Measurements from ENCODE around the gene NPC2. TPM values are rescaled to one million over a fixed set of nuclear protein-coding genes. Genes with fewer than 3 reads are reported as not detected.

Gene NPC2
- total and polyA plus RNA-seq, 7 donors, result 176 to 273 (median 228) TPM

DNA sequence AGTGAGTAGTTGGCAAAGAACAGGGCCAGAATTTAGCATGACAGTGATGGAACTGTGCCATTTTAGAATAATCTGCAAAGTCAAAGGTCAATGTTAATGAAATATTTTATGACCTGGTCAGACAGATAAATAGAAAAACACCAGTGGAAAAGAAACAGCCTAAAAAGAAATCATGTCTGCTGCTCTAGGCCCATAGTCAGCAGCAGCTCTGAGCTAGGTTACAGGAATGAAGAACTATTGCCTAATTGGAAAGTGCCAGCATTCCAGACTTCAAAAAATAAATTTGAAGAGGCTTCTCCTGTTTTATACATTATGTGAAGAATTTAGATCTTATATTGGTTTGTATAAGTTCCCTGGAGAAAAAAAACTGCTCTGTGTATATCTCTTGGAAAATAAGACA lies 9.8 kb downstream of the NPC2 start:
- H3K36me3 ChIP-seq, result peaks cover 23 to 78% (median 35%) of the 10 kb centered on the region in 4 donors
- DNase-seq, result no peak
- H3K27me3 ChIP-seq, result no peaks in the 10 kb centered on the region
- H3K27ac ChIP-seq, result no peak overlapping the region
- no peaks in the 10 kb centered on the region for H3K4me1 ChIP-seq
- intact Hi-C loops (cut with DNase I), result no loop called here
- TF ChIP-seq, protein P1, sequence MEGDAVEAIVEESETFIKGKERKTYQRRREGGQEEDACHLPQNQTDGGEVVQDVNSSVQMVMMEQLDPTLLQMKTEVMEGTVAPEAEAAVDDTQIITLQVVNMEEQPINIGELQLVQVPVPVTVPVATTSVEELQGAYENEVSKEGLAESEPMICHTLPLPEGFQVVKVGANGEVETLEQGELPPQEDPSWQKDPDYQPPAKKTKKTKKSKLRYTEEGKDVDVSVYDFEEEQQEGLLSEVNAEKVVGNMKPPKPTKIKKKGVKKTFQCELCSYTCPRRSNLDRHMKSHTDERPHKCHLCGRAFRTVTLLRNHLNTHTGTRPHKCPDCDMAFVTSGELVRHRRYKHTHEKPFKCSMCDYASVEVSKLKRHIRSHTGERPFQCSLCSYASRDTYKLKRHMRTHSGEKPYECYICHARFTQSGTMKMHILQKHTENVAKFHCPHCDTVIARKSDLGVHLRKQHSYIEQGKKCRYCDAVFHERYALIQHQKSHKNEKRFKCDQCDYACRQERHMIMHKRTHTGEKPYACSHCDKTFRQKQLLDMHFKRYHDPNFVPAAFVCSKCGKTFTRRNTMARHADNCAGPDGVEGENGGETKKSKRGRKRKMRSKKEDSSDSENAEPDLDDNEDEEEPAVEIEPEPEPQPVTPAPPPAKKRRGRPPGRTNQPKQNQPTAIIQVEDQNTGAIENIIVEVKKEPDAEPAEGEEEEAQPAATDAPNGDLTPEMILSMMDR (IDR thresholded peaks at IDR 0.05), result no peak
- no peak for TF ChIP-seq EP300 (IDR thresholded peaks at IDR 0.05)
- TF ChIP-seq POLR2A (IDR thresholded peaks at IDR 0.05), result no peak
- TF ChIP-seq POLR2AphosphoS5 (IDR thresholded peaks at IDR 0.05), result no peak
- no peak overlapping the region for H3K4me3 ChIP-seq
- no peaks in the 10 kb centered on the region for H3K9me3 ChIP-seq

DNA sequence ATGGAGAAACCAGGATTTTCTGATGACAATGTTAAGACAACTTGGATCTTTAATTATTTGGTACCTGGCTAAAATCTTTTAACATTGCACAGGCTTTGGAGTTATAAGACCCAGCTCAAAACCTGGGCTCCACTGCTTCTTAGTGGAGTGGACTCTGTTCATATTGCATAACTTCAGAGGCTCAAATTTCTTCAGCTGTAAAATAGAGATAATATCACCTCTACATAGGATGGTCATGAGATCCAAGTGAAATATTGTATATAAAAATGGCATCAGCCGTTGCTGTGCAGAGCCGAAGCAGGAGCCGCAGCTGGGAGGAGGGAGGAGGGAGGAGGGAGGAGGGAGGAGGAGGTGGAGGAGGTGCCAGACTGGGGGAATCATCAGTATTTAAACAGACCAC lies 10.5 kb downstream of the NPC2 start:
- Histone ChIP-seq H3K27me3 (no peaks in the 10 kb centered on the region), H3K9me3 (no peaks in the 10 kb centered on the region), H3K4me3 (no peak overlapping the region), H3K4me1 (no peaks in the 10 kb centered on the region), H3K27ac (no peak overlapping the region), H3K36me3 (peaks cover 23 to 86% (median 35%) of the 10 kb centered on the region in 4 donors)
- no peak for TF ChIP-seq EP300 (IDR thresholded peaks at IDR 0.05)
- TF ChIP-seq POLR2A (IDR thresholded peaks at IDR 0.05), result no peak
- no peak for TF ChIP-seq POLR2AphosphoS5 (IDR thresholded peaks at IDR 0.05)
- TF ChIP-seq, protein P1 (IDR thresholded peaks at IDR 0.05), result no peak
- intact Hi-C loops (cut with DNase I), result no loop called here
- no peak for DNase-seq
- 89 to 93% methylated on average over 3 of the region's 3 CpGs for WGBS, 2 donors

DNA sequence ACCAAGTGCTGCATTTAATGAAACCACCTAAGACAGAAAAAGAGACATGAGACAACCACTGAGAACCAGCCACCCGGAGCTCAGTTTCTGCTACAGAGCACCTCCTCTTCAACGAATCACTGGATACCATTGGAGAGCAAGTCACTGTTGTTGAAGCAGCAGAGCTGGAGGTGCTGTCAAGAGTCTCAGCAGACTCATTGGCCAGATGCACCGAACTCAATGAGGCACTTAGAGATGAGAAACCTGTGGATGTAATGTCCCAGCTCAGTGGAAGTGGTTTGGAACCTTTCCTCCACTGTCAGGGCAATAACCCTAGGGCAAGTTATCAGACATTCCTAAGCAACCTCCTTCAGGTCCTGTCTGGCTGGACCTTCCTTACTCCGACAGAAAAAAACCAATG lies 13.1 kb downstream of the NPC2 start:
- Histone ChIP-seq H3K4me1 (no peaks in the 10 kb centered on the region), H3K4me3 (no peak overlapping the region), H3K9me3 (no peaks in the 10 kb centered on the region), H3K36me3 (peaks cover 23 to 94% (median 30%) of the 10 kb centered on the region in 4 donors), H3K27me3 (no peaks in the 10 kb centered on the region), H3K27ac (no peak overlapping the region)
- 88 to 89% methylated on average over 4 of the region's 4 CpGs for WGBS, 2 donors
- intact Hi-C loops (cut with DNase I), result no loop called here
- no peak for DNase-seq
- TF ChIP-seq POLR2AphosphoS5 (IDR thresholded peaks at IDR 0.05) (no peak), POLR2A (IDR thresholded peaks at IDR 0.05) (no peak), EP300 (IDR thresholded peaks at IDR 0.05) (no peak)
- TF ChIP-seq, protein P1 (IDR thresholded peaks at IDR 0.05), result no peak

DNA sequence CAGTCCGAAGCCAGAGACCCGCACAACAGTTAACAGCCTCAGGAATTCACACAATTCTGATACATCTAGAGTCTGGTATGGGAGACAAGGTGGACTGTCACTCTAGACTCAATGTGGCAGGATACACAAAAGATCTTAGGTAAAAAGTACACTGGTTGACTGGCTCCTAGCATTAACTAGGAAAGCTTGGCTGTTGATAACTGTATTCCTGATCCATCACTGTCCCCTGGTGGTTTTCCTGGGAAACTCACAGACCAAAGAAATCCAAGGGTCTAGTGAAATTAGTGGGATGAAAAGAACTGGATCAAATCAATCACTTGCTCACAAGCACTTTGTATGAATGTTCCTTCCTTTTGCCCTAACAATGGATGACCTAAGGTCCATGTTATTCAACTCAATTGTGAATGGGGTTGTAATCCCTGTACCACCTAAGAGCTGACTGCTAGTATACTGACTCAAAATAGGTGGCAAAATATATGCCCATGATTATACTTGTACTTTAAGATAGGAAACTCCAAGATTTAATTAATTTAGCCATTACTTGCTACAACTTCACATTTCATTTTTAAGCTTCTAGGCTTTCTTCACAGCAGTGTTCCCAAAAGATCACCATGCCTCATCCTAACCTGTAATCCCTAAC lies 14.0 kb downstream of the NPC2 start:
- intact Hi-C loops (cut with DNase I), result no loop called here
- no peak overlapping the region for H3K4me3 ChIP-seq
- no peaks in the 10 kb centered on the region for H3K9me3 ChIP-seq
- no peaks in the 10 kb centered on the region for H3K4me1 ChIP-seq
- TF ChIP-seq, protein P1 (IDR thresholded peaks at IDR 0.05), result peak in 2 of 4 experiments; percentile 26 to 34
- TF ChIP-seq EP300 (IDR thresholded peaks at IDR 0.05), result no peak
- no peak for TF ChIP-seq POLR2AphosphoS5 (IDR thresholded peaks at IDR 0.05)
- no peak for TF ChIP-seq POLR2A (IDR thresholded peaks at IDR 0.05)
- DNase-seq, result no peak
- no peaks in the 10 kb centered on the region for H3K27me3 ChIP-seq
- H3K27ac ChIP-seq, result no peak overlapping the region
- WGBS, 2 donors, result 93 to 95% methylated on average over 2 of the region's 2 CpGs
- H3K36me3 ChIP-seq, result peaks cover 23 to 94% (median 31%) of the 10 kb centered on the region in 4 donors

DNA sequence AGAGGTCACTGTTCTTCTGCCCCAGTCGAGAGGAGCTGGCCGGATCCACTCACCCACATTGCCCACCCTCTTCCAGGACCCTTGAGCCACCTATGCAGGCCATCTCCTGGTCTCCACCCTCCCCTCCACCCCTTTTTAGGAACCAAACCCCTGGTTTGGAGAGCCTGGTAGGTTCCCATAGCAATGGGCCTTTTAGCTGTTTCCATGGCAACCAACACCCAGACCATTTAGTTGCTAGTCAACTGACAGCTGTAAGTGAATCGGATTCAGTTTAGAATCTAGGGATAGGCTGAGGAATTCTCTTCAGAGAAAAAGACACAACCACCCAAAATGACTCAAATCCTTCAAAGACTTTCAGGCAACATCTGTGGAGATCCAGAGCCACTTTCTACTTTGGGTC lies 16.5 kb downstream of the NPC2 start:
- no peaks in the 10 kb centered on the region for H3K9me3 ChIP-seq
- no peak for DNase-seq
- no peak overlapping the region for H3K4me3 ChIP-seq
- H3K36me3 ChIP-seq, result peaks cover 15 to 77% (median 19%) of the 10 kb centered on the region in 4 donors
- H3K27ac ChIP-seq, result no peak overlapping the region
- TF ChIP-seq POLR2A (IDR thresholded peaks at IDR 0.05) (no peak), EP300 (IDR thresholded peaks at IDR 0.05) (no peak), POLR2AphosphoS5 (IDR thresholded peaks at IDR 0.05) (no peak)
- TF ChIP-seq, protein P1 (IDR thresholded peaks at IDR 0.05), result no peak
- intact Hi-C loops (cut with DNase I), result no loop called here
- no peaks in the 10 kb centered on the region for H3K4me1 ChIP-seq
- WGBS, 2 donors, result 95 to 96% methylated on average over 3 of the region's 3 CpGs
- no peaks in the 10 kb centered on the region for H3K27me3 ChIP-seq

Data from sigmoid colon (tissue), 7 donors.